ENCODE results near the gene IGDCC3.
A peak's percentile ranks its signal among the peaks of the same experiment; 100 is the strongest.
"Not testable (repeated sequence)": the region's sequence is repeated elsewhere in the genome, so short reads cannot be mapped to it uniquely, and the experiment has no call there.

The IGDCC3 gene

GRCh38 chr15:65405791-65406423, 28.1 kb upstream of the IGDCC3 start:
- DNase-seq = no peak

DNA sequence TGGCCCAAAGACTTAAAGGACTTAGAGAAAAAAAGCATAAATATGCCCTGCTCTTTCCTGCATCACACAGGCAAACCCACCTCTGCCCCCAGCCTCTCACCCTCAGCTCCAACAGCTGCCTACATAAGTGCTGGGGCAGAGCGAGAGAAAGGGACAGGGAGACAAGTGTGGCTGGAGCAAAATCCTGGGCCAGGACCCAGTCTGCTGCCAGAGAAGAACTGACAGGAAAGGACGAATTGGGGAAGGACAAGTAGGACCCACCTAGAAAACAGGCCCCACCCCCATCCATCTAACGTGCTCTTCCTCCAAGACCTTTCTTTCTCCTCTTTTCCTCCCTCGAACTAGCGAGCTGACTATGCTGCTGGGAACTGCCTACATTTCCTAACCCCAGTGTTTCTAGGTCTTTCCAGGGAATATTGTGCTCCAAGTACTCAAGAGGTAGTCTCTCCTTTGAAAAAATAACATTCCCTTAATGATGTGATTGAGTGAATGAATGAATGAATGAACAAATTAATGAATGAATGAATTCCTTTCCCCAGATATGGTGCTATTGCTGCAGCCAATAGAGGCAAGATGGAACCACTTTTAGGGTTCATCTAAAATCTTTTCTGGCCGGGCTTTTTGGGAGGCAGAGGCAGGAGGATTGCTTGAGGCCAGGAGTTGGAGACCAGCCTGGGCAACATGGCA, 26.5 kb upstream of the IGDCC3 start:
- no peak for DNase-seq

DNA sequence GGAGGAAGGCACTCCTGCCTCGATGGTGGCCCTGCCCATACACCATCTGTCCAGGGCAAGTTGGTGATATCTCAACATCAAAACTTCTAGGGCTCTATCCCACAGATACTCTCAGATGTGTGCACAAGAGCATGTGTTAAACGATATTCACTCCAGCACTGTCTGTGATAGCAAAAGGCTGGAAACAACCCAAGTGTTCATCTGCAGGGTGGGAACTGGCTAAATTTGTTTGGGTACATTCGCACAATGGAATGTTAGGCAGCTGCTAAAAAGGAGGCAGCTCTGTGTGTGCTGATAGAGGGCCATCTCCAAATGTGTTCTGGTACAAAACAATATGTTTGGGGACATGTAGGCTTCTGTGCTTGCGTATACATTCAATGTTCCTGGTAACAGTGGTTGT, 25.2 kb upstream of the IGDCC3 start:
- DNase-seq = no peak

DNA sequence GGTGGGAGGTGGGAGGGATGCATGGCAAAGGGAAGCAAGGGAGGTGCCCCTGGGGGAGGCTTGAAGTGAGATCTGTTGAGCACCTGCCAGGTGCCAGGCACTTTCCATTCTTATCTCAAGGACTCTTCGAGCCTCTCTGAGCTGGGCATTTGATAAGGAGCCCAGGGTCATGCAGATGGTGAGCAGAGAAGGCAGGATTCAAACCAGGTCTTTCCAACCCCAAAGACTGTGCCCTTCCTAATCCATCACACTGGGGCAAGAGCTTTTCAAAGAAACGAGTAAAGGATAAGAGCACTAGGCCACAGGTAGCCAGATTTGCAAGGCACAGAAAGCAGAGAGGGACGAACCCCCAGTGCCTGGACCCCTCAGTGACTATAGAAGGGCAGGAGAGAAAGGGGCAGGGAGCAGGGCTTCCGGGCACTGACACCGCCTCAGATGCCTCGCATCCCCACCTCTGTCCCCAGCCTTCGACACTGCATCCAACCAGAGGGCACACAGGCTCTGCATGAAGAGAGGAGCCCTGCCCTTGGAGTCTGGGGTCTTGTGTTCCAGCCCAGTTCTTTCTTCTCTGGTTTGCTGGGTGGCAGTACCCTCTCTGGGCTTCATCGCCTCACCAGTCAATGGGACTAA, 23.9 kb upstream of the IGDCC3 start:
- DNase-seq = peak; percentile 79

GRCh38 chr15:65400760-65401610, 23.2 kb upstream of the IGDCC3 start:
- no peak for DNase-seq

GRCh38 chr15:65399997-65400396, 22.2 kb upstream of the IGDCC3 start:
- DNase-seq = no peak

- DNase-seq = no peak
These were observed 21.4 kb upstream of the IGDCC3 start for GRCh38 chr15:65399001-65399706.

GRCh38 chr15:65398486-65398885, 20.7 kb upstream of the IGDCC3 start:
- not testable (repeated sequence) for DNase-seq

GRCh38 chr15:65396965-65397317, 19.1 kb upstream of the IGDCC3 start:
- no peak for DNase-seq

GRCh38 chr15:65396283-65396964, 18.6 kb upstream of the IGDCC3 start:
- no peak for DNase-seq

- no peak for DNase-seq
These were observed 17.9 kb upstream of the IGDCC3 start for GRCh38 chr15:65395567-65396202.

- no peak for DNase-seq
These were observed 17.1 kb upstream of the IGDCC3 start for GRCh38 chr15:65394936-65395335.

DNA sequence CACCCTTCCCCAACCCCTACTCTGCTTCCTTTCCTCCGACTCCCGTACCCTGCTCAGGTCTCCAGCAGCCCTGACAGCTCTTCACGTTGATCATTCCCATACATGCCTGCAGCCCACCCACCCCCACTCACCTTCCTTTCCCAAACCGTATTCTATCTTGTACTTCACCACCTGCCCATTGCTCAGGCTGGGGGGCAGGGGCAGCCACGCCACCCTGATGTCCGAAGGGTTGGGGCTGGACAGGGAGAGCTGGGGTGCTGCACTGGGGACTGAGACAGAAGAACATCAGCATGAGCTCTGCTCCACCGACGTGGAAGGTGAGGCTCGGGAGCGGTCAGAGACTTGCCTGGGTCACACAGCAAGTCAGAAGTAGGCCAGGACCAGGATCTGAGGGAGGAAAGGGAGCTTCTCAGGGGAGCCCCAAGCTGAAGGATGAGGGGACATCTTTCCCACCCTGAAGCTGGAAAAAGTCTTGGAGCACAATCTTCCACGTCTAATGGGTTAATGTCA, 16.5 kb upstream of the IGDCC3 start:
- no peak for DNase-seq

GRCh38 chr15:65393557-65393956, 15.8 kb upstream of the IGDCC3 start:
- no peak for DNase-seq

GRCh38 chr15:65393091-65393490, 15.3 kb upstream of the IGDCC3 start:
- no peak for DNase-seq

DNA sequence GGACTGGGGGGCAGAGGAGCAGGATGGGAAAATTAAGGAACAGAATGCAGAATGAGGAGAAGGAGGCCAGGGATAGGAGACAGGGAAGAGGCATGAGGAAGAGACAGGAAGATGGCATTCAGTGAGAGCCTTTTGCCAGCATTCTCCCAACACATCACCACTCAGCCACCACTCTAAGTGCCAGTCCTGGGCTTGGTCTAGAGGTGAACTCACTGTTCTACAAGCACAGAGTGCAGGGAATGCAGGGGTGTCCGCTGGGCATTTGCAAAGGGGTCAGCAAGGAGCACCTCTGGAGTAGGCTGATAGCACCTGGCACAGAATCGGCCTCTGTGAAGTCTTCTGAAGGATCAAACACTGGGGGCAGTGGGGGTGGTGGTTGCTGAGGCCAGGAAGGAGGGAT, 14.6 kb upstream of the IGDCC3 start:
- no peak for DNase-seq

DNA sequence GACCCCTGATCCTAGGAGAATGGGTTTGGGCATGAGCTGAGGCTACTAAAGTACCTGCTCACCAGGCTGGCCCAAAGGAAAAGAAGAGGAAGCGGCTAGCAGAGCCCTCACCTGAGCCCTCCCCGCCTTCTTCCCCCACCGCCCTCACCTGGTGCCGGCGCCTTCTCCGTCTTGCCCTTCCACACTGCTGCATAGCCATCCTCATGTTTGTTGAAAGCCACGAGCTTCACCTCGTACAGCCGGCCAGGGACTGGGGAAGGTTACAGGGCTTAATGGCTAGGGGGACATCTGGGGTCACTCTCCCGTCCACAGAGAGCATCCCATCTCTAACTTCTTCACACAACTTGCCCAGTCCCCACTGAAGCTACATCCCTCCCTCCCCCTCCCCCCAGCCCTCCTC, 13.9 kb upstream of the IGDCC3 start:
- no peak for DNase-seq

- DNase-seq = no peak
These were observed 12.6 kb upstream of the IGDCC3 start for GRCh38 chr15:65390447-65390846.

DNA sequence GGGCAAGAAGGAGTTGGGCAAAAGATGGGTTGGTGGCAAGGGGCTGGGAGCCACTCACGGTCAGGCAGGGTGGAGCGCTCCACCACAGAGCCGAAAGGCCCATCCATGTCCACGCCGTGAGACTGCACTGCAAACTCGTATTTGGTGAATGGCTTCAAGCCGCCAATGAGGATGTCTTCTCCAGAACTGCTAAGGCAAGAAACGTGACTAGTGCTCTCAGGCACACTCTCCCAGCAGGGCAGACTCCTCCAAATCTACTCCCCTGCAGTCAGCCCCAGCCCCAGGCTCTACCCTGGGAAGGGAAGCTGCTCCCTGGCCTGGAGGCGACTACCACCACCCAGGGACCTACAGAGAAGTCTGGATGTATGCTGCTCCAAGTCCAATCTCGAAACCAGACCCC, 11.4 kb upstream of the IGDCC3 start:
- DNase-seq = no peak

DNA sequence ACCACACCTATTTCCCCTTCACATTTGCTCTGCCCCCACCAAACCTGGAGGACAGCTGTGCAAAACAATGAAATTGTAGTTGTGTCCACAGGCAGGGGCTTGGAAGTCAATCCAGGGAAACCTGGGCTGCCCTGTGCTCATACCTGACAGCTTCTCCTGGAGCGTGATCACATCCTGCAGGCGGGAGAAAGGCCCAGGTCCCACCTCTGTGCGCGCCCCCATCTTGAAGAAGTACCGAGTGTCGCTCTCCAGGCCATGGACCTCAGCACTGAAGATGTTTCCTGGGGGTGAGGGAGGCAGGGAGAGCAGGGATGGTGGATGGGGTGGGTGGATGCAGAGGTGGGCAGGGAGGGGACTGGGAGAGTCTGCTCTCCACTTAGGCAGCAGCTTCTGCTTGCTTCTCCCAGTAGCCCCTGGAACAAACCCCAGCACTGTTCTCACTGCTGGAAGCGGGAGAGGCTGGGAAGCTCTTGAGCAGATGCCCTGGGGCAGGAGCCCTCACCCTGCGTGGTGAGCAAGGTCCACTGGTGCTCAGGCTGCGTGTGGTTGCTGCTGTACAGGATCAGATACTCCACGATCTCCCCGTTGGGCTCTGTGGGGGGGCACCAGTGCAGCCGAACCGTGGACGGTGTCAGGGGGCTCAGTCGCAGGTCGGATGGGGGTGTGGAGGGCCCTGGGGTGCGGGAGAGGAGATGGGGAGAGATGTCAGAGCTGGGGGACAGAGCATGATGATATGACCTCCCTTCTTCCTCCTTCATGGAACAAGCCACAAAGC, 10.7 kb upstream of the IGDCC3 start:
- no peak for DNase-seq

GRCh38 chr15:65386886-65387285, 9.1 kb upstream of the IGDCC3 start:
- no peak for DNase-seq

All from DMS79 (cell line).